ENCODE data around the gene CRYZL1.

DNA sequence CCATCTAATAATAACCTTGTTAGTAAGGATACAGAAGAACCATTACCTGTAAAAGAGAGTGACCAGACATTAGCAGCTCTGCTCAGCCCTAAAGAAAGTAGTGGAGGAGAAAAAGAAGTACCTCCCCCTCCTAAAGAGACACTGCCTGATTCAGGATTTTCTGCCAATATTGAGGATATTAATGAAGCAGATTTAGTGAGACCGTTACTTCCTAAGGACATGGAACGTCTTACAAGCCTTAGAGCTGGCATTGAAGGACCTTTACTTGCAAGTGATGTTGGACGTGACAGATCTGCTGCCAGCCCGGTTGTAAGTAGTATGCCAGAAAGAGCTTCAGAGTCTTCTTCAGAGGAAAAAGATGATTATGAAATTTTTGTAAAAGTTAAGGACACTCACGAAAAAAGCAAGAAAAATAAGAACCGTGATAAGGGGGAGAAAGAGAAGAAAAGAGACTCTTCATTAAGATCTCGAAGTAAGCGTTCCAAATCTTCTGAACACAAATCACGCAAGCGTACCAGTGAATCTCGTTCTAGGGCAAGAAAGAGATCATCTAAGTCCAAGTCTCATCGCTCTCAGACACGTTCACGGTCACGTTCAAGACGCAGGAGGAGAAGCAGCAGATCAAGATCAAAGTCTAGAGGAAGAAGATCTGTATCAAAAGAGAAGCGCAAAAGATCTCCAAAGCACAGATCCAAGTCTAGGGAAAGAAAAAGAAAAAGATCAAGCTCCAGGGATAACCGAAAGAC lies 87.1 kb downstream of the CRYZL1 start:
- no peak for TF ChIP-seq YY1 (IDR thresholded peaks at IDR 0.05; ENCODE audit: insufficient read depth, insufficient read length)
- no peak for TF ChIP-seq ZNF274 (IDR thresholded peaks at IDR 0.05; ENCODE audit: low read depth, low read length)
- no peak for TF ChIP-seq SUZ12 (IDR thresholded peaks at IDR 0.05; ENCODE audit: extremely low read depth, insufficient read depth, insufficient read length)
